ENCODE measurements around the gene C1orf232.

C1orf232 gene

DNA sequence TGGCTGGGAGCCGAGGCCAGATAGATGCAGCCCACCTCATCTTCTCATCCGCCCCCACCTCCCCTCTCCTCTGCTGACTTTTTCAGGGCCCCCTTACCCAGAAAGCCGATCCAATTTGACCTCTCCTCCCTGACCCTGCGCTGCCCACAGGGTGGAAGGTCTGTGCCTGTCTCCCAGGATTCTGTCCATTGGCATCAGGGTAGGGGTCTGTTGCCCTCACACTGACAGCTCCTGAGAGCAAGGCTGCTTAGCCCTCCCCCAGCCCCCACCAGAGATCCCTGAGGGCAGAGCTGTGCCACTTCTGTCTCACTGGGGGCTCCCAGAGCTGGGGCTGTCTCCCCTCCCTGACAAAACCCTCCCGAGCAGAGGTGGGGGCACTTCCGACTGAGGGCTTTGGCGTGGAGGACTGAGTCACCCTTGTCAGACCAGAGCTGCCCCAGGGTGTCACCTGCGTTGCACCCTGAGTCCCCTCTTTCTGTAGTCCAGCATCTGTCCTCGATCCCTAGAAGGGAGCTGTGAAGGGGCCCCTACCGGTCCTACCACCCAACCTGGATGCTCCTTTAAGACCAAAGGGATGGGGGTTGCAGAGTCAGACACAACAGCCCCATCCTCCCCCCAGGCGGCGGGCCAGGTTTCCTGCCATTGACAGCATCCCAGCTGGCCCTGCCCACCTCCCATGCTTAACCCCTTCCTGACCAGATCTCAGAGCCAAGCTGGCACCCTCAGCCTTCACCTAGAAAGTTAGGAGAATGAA is 12.3 kb downstream of the C1orf232 start:
- DNase-seq = no peak

DNA sequence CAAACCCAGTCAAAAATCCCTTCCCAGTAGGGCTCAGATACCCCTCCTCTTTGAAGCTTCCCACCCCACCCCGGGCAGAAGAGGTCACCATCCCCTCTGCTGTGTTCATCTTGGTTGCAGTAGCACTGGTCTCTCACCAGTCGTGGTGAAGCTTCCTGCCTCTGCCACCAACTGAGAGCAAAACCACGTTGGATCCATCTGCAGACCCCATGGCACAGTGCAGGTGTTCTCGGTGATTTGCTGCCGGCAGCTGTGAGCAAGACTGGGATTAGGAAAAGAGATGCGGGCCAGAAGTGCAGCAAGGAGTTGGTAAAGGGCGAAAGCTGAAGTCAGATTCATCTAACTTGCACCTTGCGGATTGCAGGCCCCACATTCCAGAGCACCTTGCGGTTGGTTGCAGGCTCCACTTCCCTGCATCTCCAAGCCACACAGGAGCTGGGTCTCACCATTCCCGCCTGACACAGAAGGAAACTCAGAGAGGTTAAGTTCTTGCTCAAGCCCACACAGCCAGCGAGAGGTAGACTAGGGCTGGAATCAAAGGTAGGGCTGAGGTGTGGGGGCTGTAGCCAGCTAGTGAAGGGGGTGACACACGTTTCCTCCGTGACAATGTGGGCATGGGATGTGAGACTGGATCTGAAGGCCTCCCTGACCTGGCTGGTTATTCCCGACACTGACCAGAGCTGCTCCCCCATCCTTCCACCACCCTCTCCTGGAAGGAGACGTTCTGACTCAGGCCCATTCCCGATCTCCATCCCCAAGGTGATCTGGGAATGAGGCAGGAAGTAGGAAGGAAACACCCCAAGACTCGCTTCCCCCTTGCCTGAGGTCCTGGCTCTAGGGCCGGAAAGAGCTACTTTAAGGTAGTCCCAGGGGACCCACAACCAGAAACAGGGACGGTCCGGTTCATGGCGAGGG is 13.1 kb downstream of the C1orf232 start:
- DNase-seq = no peak

DNA sequence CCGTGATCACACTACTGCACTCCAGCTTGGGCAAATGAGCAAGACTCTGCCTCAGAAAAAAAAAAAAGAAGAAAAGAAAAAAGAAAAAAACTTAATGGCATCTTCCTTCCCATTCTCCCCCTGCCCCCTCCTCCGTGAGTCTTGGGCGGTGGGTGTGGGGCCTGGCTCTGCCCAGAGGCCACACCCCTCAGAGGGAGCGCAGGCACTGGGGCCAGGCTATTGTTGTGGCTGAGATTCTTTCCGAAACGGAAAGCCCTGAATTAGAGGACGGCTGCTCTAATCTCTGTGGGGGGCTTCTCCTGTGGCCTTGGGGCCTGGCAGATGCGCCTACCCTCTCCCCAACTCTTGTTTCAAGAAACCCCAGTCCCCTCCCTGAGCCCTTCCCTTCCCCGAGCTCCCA is 14.0 kb downstream of the C1orf232 start:
- DNase-seq = no peak

DNA sequence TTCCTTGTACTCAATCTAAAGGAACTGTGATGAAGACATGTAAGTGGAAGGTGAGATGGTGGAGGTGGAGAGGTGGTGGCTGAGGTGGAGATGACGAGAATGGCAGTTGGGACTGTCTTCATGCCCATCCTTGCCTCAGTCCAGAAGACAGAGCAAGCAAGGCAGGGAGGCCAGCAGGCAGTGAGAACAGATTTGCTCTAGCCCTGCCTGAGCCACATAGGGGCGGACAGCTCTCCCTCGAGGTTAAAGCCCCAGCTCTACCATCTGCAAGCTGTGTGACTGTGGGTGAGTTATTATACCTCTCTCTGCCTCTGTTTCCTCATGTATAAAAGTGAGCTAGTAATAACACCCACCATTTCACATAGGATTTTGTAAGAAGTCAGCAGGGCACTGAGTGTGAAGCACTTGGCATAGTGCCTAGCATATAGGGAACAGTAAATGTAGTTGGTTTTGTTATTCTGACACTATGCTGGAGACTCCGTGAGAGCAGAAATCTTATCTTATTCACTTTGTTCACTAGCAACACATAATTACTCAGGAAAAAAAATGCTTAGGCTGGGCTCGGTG is 14.7 kb downstream of the C1orf232 start:
- no peak for DNase-seq

DNA sequence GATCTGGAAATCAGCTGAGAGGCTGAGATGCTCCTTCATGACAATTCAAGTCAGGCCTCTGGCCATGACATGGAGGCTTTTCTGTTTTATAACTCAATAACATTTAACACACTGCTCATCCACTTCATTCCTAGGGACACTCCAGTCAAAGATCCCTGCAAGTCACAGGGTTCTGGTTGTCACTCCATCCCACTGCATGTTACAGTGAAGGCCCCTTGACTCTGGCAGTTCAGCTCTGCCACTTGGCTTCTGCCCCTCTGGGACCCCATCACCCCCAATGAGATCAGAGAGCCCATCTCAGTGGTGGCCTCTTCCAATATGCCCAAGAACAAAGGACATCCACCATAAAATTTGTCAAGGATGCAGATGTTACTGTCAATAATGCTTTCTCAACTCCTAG is 19.9 kb downstream of the C1orf232 start:
- DNase-seq = no peak

DNA sequence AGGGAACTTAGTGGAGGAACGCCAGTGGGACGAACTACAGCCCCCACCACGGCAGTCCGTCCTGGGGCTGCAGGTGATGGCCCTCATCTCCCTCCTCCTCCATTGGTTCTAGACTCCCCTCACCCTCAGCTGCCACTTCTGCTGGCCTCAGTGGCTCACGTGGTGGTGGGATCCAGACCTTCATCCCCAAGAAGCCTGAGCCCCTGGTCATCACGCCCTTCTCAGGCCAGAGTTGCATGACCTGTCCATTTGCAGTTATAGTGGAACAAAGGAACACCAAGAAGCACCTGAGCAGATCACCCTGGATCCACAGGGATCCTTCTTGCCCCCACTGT is 22.8 kb downstream of the C1orf232 start:
- DNase-seq = no peak

DNA sequence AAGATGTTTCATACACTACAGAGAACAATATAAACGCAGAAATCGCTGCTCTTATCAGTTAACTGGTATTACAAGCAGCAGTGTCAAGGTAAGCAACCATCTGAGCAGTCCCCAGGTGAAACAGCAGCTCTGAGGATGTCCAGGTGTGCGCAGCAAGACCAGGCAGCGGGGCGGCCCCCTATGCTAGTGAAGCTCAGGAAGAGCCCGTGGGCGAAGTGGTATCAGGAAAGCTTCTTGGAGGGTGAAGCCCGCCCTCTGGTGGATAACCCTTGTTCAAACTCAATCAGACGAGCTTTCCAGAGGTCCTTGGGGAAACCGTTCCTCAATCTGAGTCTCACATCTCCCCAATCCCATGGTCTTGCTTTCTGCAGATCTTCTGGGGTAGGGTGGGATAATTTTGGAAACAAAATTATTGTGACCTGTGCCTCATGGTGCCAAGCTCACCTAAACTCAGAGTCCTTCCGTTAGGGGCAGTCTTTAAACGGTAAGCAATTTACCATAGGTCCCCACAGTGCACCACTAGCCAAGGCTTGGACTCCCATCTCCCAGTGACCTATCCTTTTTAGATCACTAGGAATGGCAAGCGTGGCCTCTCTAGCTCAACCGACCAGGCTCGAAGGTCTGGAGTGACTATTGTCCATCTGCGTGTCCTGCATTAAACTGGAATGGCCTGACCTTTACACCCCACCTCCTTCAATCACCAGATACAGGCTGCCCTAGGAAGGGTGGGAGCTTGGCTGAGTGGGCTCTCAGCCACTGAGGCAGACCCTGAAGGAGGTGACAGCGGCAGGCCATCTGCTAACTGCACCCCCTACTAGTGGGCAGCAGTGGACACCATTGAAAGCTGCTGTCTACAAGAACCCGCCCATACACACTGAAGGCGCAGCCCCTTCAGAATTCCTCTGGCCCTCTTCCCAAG is 23.5 kb downstream of the C1orf232 start:
- DNase-seq = peak; percentile 70

DNA sequence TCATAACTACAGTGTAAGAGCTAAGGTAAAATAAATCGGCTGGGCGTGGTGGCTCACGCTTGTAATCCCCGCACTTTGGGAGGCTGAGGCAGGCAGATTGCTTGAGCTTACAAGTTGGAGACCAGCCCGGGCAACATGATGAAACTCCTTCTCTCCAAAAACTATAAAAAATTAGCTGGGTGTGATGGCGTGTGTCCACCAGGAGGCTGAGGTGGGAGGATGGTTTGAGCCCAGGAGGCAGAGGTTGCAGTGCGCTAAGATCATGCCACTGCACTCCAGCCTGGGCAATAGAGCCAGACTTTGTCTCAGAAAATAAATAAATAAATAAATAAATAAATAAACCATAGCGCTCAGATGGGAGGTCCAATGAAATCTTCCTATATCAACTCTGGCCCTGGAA is 26.6 kb downstream of the C1orf232 start:
- no peak for DNase-seq

DNA sequence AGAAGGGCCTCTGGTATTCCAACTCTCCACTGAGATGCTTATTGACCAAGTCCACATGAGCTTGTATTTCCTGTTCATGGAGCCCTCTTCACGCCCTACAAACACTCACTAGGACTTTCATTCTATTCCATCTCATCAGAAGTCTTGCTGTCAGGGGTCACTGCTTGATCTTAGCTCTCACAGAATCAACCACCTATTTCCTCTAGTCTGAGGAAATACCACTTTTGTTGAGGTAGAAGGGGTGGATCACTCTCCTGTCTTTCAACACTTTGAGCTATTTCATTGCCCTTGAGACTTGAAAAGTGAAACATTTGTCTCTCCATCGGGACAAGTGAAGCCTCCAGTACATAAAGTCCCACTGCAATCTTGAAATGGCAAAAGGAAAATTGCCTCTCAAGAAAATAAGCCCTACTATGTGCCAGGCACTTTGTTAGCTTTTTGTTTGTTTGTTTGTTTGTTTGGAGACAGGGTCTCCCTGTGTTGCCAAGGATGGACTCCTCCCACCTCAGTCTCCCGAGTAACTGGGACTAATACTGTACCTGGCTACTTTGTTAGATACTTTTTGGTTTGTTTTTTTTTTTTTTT is 29.7 kb downstream of the C1orf232 start:
- no peak for DNase-seq

DNA sequence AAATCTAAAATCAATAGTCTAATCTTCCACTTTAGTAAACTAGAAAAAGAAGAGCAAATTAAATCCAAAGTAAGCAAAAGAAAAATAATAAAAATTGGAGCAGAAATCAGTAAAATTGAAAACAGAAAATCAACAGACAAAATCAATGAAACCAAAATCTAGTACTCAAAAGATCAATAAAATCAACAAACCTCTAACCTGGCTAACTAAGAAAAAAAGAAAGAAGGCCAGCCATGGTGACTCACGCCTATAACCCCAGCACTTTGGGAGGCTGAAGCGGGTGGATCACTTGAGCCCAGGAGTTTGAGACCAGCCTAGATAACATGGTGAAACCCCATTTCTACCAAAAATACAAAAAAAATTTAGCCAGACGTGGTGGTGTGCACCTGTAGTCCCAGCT is 34.3 kb downstream of the C1orf232 start:
- DNase-seq = no peak

DNA sequence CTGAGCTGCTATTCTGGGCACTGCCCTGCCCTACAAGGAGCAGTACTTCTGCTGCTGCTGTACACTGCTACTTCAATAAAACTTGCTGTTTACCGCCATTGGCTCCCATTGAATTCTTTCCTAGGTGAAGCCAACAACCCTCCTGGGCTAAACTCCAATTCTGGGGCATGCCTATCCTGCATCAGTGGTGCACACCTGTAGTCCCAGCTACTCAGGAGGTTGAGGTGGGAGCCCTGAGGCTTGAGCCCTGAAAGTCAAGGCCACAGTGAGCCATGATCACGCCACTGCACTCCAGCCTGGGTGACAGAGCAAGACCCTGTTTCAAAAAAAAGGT is 36.0 kb downstream of the C1orf232 start:
- no peak for DNase-seq

DNA sequence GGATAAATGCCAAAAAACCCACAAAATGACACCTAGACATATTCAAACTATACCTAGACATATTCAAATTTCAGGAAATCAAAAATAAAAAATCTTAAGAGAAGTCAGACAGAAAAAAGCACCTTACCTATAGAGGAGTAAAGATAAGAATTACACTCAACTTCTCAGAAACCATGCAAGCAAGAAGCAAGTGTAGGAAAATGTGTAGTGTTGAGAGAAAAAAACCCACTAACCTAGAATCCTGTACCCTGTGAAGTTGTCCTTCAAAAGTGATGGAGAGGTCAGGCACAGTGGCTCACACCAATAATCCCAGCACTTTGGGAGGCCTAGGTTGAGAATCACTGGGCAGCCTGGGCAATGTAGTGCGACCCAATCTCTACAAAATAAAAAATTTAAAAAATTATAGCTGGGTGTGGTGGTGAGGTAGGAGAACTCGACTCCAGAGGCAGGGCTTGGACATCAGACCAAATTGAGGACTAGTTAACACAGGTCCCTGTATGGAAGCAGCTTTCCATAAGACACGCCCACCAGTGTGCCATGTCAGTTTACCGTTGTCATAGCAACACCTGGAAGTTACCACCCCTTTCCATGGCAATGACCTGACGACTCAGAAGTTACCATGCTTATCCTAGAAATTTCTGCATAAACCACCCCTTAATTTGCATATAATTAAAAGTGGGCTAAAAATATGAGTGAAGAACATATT is 36.5 kb downstream of the C1orf232 start:
- DNase-seq = no peak

DNA sequence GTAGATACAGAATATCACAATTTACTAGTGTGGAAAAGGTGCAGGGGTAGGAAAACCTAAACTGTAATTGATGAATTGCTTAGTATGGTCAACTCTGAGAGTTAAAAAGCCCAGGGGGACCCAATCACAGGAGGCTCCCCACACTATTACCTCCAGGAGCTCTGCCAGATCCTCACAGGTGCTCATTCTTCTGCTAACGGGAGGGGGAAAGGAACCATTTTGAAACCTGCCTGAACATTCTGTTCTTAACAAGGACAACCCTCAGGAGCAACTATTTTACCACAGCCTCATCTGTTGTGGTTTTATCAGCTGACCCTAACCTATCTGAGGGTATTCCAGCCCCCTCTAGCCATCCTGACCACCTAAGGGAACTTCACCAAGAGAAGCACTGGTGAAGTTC is 38.1 kb downstream of the C1orf232 start:
- DNase-seq = no peak

DNA sequence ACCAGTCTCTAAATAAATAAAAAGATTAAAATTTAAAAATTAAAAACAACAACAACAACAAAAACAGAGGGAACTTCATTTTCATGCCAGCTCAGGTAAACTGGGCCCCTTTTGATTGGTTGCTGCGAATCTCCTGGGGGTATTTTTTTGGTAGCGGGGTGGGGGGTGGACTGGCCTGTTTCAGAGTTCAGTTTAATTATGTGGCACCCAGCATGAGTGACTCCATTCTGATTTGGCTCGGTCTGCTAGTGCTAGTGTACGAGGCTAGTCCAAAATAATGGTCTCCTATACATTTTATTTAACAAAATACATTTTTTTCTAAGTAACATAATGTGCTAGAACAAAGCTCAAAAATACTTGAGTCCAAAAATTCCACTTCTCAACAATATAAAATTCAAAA is 39.0 kb downstream of the C1orf232 start:
- no peak for DNase-seq

DNA sequence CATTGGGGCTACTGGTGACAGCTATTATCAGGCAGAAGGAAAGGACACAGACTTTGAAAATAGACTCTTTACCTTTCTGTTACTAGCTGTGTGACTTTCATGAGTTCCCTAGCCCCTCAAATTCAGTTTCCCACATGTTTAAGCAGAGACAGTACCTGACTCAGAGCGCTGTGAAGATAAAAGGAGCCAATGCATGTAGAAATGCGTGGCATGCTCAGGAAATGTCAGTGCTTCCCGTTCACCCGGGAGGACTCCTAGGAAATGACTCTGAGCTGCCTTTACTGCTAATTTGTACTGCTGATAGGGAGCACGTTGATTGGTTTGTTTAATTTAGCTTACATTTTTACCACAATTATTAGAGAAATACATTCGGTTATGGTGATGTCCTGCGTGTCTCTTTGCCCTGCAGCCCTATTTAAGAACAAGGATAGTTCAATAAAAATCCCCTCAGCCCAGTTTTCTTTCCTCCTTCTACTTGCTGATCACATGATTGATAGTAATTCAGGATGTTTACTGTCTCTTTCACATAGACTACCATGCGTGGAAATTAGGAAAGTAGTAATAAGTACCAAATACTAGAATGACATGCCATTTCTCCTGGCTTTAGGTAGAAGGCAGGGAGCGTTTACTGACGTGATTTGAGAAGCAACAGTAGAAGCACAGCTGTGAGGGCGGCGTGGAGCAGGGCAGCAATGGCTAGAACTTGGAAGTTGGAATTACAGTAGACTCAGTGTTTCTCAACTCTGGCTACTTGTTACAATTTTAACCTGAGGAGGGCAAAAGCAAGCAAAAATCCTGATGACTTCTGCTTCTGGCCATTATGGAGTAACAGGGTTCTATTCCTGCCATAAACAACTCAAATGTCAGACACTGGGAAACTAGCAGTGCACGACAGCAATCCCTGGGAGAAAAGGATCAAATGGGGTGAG is 41.3 kb downstream of the C1orf232 start:
- no peak for DNase-seq

DNA sequence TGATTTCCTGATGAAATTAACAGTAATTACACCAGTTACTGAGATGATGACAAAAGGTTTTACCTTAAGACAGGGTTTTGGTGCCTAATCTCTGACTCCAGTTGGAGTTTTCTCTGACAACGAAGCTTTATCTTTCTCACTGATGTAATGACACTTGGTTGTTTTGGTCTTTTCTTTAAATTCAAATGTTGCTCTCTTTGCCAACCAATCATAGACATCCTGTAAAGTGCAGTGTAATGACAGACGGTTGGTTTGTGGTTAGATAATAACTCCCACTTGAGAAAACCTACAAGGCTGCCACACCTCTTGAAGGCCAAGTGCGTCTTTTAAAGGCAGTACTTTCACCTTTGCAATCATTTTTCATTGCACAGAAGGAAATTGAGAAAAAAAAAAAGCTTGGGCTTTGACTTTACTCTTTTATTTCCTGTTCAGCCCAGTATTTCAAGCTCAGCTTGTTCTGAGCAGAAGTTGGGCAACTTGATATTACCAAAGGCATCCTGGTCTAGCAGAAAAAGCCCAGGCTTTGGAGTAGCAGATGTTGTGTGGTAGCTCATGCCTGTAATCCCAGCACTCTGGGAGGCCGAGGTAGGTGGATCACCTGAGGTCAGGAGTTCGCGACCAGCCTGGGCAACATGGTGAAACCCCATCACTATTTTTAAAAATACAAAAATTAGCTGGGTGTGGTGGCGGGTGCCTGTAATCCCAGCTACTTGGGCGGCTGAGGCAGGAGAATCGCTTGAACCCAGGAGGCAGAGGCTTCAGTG is 42.3 kb downstream of the C1orf232 start:
- peak; percentile 61 for DNase-seq

DNA sequence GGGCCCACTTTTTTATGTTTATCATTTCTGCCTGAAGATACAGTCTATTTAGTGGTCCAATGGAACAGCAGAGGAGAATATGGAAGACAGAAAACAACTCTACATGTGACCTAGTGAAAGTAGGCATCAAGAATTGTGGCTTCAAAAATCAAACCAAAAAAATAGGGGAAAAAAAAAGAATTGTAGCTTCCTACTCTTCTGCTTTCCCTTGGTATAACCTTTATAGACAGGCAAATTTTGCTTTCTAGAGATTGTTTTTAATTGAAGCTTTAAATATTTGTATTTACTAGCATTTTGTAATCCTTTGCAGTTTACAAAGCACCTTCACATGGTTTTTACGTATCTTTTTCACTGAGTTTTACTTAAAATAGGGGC is 42.8 kb downstream of the C1orf232 start:
- no peak for DNase-seq

DNA sequence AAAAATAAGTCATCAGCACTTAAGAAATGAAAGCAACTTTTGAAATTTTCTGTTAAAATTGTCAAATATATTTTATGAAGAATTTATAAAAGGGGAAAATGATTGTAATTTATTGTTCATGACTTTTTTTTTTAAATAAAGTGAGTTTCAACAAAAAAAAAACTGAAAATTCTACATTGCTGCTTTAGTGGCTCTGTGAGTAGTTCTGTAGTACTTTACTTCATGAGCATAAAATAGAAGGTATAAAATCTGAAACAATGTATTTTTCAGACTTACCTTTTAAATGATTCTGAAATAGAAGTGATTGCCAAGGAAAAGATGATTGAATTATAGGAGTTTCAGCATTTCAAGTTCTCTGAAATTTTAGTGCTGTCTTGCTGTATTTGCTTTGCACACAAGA is 43.4 kb downstream of the C1orf232 start:
- DNase-seq = no peak

DNA sequence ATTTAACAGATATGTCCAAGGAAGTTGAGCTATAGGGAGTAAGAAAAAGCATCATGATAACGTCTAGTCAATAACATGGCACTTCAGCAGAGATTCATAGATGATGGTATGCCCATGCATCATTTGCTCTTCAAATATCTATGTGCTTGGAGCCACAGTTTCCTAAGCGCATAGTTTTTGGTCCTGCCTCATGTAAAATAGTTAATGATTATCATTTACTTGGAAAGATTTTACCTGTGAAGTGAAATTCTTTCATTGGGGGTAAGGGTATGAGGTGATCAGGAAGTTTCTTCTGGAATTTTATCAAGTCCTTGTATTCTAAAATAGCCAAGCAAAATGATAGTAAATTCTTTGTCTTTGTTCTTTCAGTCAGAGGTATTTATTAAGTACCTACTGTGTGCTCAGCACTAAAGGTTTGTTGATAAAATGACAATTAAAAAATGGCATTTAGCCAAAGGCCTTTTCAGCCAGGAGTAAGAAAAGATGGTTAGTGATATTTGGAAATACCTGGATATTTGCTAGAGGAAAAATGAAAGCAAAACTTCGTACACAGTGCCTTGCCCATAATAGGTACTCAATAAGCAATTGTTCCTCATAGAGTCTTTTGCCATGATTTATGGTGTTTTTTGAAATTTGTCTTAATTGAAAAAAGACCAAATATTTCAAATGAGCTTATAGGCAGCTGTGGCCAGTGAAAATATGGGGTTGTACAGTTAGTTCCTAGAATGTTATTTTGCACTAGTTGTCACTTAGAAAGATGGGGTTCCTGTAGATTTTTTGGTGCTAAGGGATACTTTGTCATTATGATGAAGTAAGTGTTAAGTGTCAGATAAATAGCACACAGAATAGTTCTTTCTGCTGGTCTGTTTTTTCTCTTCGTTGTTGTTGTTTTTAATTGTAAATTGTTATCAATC is 44.1 kb downstream of the C1orf232 start:
- DNase-seq = no peak

Measured in CD4-positive, alpha-beta T cell treated with Interferon gamma for 1 hour (primary cell).